T-helper 1 cell treated with Interleukin-12 subunit alpha and Interleukin-12 subunit beta and Interleukin-4 antibody, amounts not matched to agents 30 μg/mL and 1 μg/mL, for 36 hours (primary cell): ENCODE data around the gene DIO2.

Experiments used
- H3K27ac Mint-ChIP-seq: one replicate; pipeline ENCODE4 v1.8.0; 2021; ENCODE audit warnings: mild to moderate bottlenecking, mixed read lengths
- H3K27me3 Mint-ChIP-seq: one replicate; pipeline ENCODE4 v1.8.0; 2021; ENCODE audit warnings: low read depth, mixed read lengths
- H3K36me3 Mint-ChIP-seq: one replicate; pipeline ENCODE4 v1.8.0; 2021; ENCODE audit warnings: low read depth, mixed read lengths
- H3K4me1 Mint-ChIP-seq: one replicate; pipeline ENCODE4 v1.8.0; 2021; ENCODE audit warnings: low read depth, mixed read lengths
- H3K4me3 Mint-ChIP-seq: one replicate; pipeline ENCODE4 v1.8.0; 2021; ENCODE audit warnings: mild to moderate bottlenecking, moderate library complexity, mixed read lengths
- H3K9me3 Mint-ChIP-seq: one replicate; pipeline ENCODE4 v1.8.0; 2021; ENCODE audit warnings: mixed read lengths

Gene DIO2

DNA sequence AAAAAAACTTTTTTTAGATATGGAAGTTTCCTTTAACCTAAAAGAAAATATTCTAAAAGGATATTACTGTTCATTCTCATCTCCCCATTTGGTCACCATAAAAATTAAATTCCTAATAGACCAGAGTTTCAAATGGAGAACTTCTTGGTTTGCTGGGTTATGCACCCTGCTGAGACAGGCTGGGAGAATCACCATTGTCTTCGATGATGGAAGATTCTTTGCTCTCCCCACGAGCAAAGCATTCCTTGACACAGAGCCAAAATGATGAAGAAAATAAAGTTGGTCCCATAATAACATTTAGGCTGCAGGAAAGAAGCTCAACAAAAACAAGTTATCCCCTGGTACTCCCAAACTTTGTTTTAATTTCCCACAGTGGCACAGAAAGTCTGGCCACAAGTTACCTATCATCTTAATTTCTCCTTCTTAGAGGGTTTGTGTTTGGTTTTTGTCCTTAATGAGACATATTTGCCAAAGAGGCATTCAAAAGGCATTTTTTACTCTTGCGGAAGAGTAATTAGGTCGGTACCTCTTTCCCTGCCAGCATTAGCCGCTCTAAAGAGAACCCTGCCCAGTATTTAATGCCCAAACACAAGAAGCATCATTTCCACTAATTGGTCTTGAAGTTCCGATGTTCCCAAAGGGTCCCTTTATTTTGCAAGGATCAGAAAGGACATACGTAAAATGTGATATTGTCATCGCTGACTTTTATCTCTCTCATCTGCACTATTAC is 4.8 kb downstream of the DIO2 start:
- Mint-ChIP-seq H3K4me3 (no peak overlapping the region), H3K27me3 (no peaks in the 10 kb centered on the region), H3K9me3 (no peaks in the 10 kb centered on the region), H3K4me1 (no peaks in the 10 kb centered on the region), H3K36me3 (no peaks in the 10 kb centered on the region), H3K27ac (no peak overlapping the region)

DNA sequence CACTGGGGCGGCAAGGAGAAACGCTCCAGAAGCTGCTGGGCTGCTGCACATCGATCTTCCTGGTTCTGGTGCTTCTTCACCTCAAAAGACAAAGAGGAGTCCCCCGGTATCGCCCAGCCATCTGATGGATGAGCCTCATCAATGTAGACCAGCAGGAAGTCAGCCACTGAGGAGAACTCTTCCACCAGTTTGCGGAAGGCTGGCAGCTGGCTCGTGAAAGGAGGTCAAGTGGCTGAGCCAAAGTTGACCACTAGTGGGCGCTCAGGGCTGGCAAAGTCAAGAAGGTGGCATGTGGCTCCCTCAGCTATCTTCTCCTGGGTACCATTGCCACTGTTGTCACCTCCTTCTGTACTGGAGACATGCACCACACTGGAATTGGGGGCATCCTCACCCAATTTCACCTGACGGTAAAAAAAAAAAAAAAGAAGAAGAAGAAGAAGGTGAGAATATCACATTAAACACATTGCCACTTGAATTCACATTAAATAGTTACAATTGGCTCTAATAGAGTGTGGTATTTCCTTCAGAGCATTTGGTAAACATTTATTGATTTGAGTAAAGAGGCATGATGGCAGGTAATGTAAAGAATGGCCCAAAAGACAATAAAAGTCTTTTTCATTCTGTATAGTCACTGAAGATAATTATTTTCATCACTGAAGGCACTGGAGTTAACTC is 8.3 kb downstream of the DIO2 start:
- no peaks in the 10 kb centered on the region for H3K36me3 Mint-ChIP-seq
- H3K9me3 Mint-ChIP-seq: no peaks in the 10 kb centered on the region
- H3K27ac Mint-ChIP-seq: no peak overlapping the region
- no peaks in the 10 kb centered on the region for H3K4me1 Mint-ChIP-seq
- H3K27me3 Mint-ChIP-seq: no peaks in the 10 kb centered on the region
- no peak overlapping the region for H3K4me3 Mint-ChIP-seq

DNA sequence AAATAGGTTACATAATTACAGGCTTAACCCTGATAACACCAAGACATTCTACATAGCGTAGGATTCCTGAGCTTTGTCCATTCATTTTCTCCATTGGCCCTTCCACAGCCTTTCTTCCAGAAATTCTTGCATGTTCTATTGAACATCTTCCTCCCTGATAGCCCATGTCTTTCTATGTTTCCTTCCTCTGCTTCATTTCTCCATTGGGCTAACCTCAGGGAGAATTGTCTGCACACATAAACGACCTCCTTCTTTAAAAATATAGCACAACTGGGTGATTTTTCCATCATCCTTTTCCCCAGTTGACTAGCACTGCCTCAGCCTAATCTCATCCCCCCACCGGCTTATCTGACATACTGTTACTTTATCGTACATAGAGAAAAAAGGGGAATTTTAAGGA is 11.2 kb downstream of the DIO2 start:
- H3K27ac Mint-ChIP-seq: no peak overlapping the region
- no peaks in the 10 kb centered on the region for H3K27me3 Mint-ChIP-seq
- H3K9me3 Mint-ChIP-seq: no peaks in the 10 kb centered on the region
- no peak overlapping the region for H3K4me3 Mint-ChIP-seq
- H3K4me1 Mint-ChIP-seq: no peaks in the 10 kb centered on the region
- no peaks in the 10 kb centered on the region for H3K36me3 Mint-ChIP-seq

DNA sequence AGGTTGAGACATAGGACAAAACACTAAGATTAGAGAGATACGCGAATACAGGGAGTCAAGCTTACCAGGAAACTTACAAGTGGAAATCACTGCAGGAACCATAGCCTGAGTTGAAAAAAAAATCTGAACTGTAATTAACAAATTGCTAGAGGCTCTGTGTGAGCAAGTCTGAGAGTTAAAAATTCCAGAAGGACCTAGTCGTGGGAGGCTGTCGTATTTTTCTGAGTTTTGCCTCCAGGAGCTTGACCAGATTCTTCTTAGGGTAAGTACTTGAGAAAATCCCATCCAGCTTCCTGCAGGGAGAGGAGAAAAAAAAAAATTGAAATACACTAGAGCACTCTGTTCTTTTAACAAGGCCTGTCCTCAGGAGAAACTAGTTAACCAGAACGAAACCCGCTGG is 22.7 kb downstream of the DIO2 start:
- Mint-ChIP-seq H3K4me3 (no peak overlapping the region), H3K27me3 (no peaks in the 10 kb centered on the region), H3K27ac (no peak overlapping the region), H3K4me1 (no peaks in the 10 kb centered on the region), H3K9me3 (peaks cover 14% of the 10 kb centered on the region), H3K36me3 (no peaks in the 10 kb centered on the region)

DNA sequence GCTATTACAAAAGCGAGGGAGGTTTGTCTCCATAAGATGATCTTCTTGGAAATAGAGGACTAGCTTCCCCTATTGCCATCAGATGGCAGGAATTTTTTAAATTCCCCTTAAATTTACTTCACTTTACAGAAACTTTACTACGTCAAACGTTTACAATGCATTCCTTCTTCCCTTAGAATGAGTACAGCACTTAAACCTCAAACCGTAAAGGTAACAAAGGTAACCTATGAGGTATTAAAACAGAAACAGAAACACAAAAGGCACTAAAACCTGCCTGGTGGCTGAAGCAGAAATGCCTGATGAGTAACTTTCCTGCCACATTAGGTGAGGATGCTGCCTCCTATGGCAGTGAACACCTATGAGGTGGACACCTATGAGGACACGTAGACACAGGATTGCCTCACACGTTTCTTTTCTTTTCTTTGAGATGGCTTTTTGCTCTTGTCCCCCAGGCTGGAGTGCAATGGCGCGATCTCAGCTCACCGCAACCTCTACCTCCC is 25.0 kb downstream of the DIO2 start:
- no peaks in the 10 kb centered on the region for H3K4me1 Mint-ChIP-seq
- H3K9me3 Mint-ChIP-seq: peaks cover 14% of the 10 kb centered on the region
- no peaks in the 10 kb centered on the region for H3K36me3 Mint-ChIP-seq
- H3K27me3 Mint-ChIP-seq: no peaks in the 10 kb centered on the region
- H3K4me3 Mint-ChIP-seq: no peak overlapping the region
- H3K27ac Mint-ChIP-seq: no peak overlapping the region

DNA sequence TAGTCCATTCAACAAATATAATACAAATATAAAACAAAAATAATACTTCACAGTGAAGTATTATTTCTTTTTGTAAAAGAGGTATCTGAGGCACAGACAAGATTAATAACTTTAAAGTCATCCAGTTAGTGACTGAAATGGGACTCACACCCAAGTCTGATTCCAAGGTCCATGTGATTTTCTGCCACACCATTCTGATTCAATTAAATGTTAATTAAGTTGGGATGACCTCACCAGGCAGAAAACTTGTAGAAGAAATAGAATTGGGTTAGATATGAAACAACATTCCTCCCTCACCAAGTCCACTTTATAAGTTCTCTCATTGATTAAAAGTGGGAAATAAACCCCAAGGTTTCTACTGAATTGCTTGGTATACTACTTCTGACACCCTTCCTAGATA is 34.4 kb downstream of the DIO2 start:
- H3K9me3 Mint-ChIP-seq: no peaks in the 10 kb centered on the region
- H3K27me3 Mint-ChIP-seq: no peaks in the 10 kb centered on the region
- no peak overlapping the region for H3K4me3 Mint-ChIP-seq
- no peak overlapping the region for H3K27ac Mint-ChIP-seq
- H3K4me1 Mint-ChIP-seq: no peaks in the 10 kb centered on the region
- no peaks in the 10 kb centered on the region for H3K36me3 Mint-ChIP-seq

DNA sequence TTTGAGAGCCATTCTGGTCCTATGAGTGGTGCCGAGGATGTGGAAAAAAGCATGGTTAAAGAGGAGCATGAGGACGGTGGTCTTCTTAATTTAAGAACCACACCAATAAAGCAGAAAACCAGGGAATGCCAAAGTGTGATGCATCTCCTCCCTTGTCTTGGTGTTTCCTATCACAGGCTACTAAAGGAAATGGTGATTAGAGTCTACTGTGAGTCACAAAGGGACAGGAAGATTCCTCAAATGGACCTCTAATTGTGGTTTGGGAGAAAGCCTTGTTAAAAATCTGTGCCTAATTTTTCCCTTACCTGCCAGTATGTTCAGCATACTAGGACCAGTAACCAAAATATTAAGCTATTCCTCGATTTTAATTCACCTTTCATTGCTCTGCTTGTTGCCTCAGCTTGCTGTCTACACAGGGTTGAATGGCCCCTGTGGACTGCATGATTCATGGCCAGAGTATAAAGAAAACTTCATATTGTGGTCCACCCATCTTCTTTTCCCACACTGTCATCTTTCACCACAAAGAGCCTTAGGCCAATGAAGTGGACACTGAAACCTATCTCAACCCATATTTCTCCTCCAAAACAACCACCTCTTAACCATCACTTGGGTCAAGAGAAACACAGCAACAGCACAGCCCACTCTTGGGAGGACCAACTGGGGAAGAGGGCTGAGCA is 38.8 kb downstream of the DIO2 start:
- Mint-ChIP-seq H3K4me3 (no peak overlapping the region), H3K27me3 (no peaks in the 10 kb centered on the region), H3K36me3 (no peaks in the 10 kb centered on the region), H3K9me3 (peaks cover 4% of the 10 kb centered on the region), H3K4me1 (no peaks in the 10 kb centered on the region), H3K27ac (no peak overlapping the region)

DNA sequence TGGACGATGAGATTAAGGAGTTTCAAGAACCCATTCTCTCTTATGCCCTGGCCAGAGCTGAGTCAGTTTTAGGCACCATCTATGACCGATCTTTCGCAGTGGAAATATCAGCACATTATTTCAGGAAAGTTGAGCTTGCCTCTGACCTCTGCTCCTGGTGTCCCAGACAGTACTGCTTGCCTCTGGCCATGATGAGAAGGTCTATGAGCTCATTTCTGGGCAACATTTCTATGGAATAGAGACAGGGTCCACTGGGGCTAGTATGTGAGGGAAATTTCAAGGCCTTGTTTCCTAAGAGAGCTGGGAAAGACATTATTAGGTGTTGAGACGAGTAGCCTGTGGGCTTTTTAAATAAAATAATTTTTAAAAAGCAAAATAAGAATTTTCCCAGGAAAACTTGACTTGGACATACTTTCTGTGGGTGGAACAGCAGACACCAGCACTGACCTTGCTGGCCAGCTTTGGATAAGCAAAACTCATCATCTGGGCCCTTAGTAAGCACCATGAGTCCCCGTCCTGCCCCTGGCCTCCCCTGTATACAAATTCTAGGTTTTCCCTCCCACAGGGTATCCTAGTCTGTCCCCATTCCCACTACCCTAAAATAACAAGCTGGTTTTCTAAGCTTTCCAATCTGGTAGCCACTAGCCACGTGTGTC is 43.4 kb downstream of the DIO2 start:
- Mint-ChIP-seq H3K4me3 (no peak overlapping the region), H3K9me3 (peaks cover 7% of the 10 kb centered on the region), H3K27ac (no peak overlapping the region)

DNA sequence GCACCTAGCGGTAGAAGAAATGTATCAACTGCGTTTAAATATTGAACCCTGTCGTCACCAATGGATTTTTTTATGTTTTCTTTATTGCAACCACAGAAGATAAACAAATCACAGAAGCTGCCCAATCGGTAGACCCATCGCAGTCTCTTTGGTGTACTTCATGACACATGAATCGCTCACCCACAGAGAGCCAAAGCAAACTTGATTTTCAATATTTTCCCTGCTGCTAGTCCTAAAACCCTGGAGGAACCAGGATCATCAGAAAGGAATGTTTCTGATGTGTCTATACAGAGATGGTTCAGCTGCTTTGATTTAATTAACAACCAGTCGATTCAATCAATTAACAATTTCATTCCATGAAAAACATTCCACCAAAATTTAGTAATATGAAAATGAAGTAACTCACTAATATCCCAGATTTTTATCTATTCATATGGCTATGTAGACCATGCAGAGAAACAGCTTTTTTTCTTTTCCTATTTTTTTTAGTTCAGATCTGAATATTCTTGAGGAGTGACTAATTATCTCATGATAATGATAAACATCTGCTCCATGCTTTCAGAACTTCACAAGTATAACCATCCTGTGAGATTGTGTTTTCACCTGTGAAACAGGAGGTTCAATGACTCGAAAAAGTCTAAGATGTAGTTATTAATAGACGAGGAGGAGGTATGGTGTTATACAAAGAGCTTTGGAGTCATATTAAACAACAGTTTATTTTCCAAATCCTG is 46.1 kb downstream of the DIO2 start:
- no peaks in the 10 kb centered on the region for H3K4me1 Mint-ChIP-seq
- H3K27me3 Mint-ChIP-seq: no peaks in the 10 kb centered on the region

More for the DNA sequence above, 43.4 kb downstream of the DIO2 start:
- no peaks in the 10 kb centered on the region for H3K27me3 Mint-ChIP-seq
- no peaks in the 10 kb centered on the region for H3K36me3 Mint-ChIP-seq
- no peaks in the 10 kb centered on the region for H3K4me1 Mint-ChIP-seq

DNA sequence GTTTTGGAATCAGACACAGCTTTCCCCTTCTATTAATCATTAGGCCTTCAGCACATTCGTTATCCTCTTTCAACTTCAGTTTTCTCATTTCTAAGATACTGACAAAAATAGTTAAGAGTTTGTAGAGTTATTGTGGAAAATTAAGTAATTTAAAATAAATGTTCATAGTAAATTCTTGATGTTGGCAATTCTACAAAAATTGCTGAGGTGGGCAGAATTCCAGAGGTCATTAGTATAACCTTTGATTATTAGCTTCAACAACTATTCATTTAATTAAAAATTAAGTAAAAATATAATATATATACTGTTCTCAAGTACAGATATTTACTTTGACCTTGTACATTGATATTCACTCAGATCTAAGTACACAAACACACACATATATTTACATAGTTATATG is 58.5 kb downstream of the DIO2 start:
- Mint-ChIP-seq H3K27ac (no peak overlapping the region), H3K27me3 (no peaks in the 10 kb centered on the region), H3K9me3 (peaks cover 4% of the 10 kb centered on the region), H3K4me1 (no peaks in the 10 kb centered on the region), H3K4me3 (no peak overlapping the region), H3K36me3 (no peaks in the 10 kb centered on the region)

More for the DNA sequence above, 46.1 kb downstream of the DIO2 start:
- peaks cover 4% of the 10 kb centered on the region for H3K9me3 Mint-ChIP-seq
- no peaks in the 10 kb centered on the region for H3K36me3 Mint-ChIP-seq
- H3K27ac Mint-ChIP-seq: no peak overlapping the region
- H3K4me3 Mint-ChIP-seq: no peak overlapping the region

DNA sequence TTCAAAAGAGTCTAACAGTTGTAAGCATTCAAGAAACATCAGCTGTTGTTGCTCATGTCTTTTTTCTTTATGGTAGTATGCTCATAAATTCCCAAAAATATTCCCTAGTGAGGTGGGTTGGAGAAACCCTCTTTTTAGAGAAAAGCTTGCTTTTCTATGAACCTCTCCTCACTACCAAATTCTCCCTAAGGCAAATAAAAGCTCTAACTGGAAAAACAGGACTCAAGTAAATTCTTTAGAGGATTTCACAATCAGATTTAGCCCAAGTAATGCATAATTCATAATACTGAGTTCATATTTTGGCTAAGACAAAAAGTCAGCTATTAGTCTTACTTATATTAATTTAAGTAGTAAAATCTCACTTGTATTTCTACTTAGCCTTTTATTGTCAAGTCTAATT is 59.1 kb downstream of the DIO2 start:
- Mint-ChIP-seq H3K36me3 (no peaks in the 10 kb centered on the region), H3K4me3 (no peak overlapping the region), H3K4me1 (no peaks in the 10 kb centered on the region), H3K27ac (no peak overlapping the region), H3K27me3 (no peaks in the 10 kb centered on the region), H3K9me3 (peaks cover 4% of the 10 kb centered on the region)

DNA sequence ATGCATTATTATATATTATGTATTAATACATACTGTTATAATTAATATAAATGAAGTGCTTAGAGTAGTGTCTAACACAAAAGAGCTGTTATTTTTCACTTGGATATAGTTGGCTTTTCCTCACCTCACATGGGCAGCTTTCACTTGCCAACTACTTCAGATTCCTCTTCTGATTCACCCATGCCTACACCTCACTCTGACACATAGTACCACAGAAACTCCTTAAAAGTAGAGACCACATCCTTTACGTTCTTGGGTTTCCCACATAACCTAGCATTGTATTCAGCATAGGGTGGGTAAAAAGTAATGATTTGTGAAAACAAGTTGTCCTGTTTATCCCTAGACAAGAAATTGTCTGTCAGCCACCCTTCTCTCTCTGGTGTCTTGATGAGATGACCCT is 61.0 kb downstream of the DIO2 start:
- no peak overlapping the region for H3K4me3 Mint-ChIP-seq
- H3K27me3 Mint-ChIP-seq: no peaks in the 10 kb centered on the region
- H3K36me3 Mint-ChIP-seq: no peaks in the 10 kb centered on the region
- no peaks in the 10 kb centered on the region for H3K4me1 Mint-ChIP-seq
- H3K27ac Mint-ChIP-seq: no peak overlapping the region
- peaks cover 4% of the 10 kb centered on the region for H3K9me3 Mint-ChIP-seq
